Peyer's patch (tissue), 4 donors: ENCODE data around the gene TM4SF5. TPM values are rescaled to one million over a fixed set of nuclear protein-coding genes. Genes with fewer than 3 reads are reported as not detected.
A peak's percentile ranks its signal among the peaks of the same experiment; 100 is the strongest.

Experiments
- DNase-seq, 3 donors: peaks; one replicate each; pipeline ENCODE4 v3.0.0-alpha.2; 2017 to 2019
- H3K27ac ChIP-seq, 4 donors: fragments of 200-600 bp; sonication (generic); one replicate each; pipeline ENCODE4 v1.5.1; 2016 to 2019
- H3K27me3 ChIP-seq, 2 donors: fragments of 200-600 bp; sonication (generic); one replicate each; pipeline ENCODE4 v1.5.1; 2019
- H3K36me3 ChIP-seq, 3 donors: fragments of 200-600 bp; sonication (generic); one replicate each; pipeline ENCODE4 v1.5.1; 2016 to 2019
- H3K4me1 ChIP-seq, 4 donors: fragments of 200-600 bp; sonication (generic); one replicate each; pipeline ENCODE4 v1.5.1; 2016 to 2019
- H3K4me3 ChIP-seq, 4 donors: fragments of 200-600 bp; sonication (generic); 1 replicate in 3 of 4; 2 replicates in 1 of 4; pipeline ENCODE4 v1.5.1; 2016 to 2019; ENCODE audit warnings: mild to moderate bottlenecking in 1 of 4
- H3K9me3 ChIP-seq, 4 donors: fragments of 200-600 bp; sonication (generic); one replicate each; pipeline ENCODE4 v1.5.1; 2016 to 2019; ENCODE audit warnings: mild to moderate bottlenecking in 1 of 4
- POLR2A ChIP-seq, 2 donors: fragments of 450-650 bp; IDR thresholded peaks; one replicate each; pipeline ENCODE4 v1.5.1; 2017; ENCODE audit warnings: antibody characterized with exemption in 2 of 2, mild to moderate bottlenecking in 2 of 2, moderate library complexity in 2 of 2
- total RNA-seq, 4 donors: library from RNA; depleted of rRNA; stranded (reverse); fragments of >200 nt; gene quantifications; one replicate each; pipeline ENCODE4 v1.1.0, GENCODE V29; 2016
- TF ChIP-seq, protein P1 (sequence below), 6 experiments: fragments of 450-650 bp in 4 of 6; fragments of 200-600 bp in 2 of 6; sonication (generic) in 1 of 6; IDR thresholded peaks; one replicate each; pipeline ENCODE4 v1.5.1; 2017 to 2019; ENCODE audit warnings: antibody characterized with exemption in 6 of 6, mild to moderate bottlenecking in 3 of 6, moderate library complexity in 1 of 6

Gene TM4SF5
- total RNA-seq, 4 donors from 2014 or later: 75.3 to 171 (median 163) TPM; not detected in 1

DNA sequence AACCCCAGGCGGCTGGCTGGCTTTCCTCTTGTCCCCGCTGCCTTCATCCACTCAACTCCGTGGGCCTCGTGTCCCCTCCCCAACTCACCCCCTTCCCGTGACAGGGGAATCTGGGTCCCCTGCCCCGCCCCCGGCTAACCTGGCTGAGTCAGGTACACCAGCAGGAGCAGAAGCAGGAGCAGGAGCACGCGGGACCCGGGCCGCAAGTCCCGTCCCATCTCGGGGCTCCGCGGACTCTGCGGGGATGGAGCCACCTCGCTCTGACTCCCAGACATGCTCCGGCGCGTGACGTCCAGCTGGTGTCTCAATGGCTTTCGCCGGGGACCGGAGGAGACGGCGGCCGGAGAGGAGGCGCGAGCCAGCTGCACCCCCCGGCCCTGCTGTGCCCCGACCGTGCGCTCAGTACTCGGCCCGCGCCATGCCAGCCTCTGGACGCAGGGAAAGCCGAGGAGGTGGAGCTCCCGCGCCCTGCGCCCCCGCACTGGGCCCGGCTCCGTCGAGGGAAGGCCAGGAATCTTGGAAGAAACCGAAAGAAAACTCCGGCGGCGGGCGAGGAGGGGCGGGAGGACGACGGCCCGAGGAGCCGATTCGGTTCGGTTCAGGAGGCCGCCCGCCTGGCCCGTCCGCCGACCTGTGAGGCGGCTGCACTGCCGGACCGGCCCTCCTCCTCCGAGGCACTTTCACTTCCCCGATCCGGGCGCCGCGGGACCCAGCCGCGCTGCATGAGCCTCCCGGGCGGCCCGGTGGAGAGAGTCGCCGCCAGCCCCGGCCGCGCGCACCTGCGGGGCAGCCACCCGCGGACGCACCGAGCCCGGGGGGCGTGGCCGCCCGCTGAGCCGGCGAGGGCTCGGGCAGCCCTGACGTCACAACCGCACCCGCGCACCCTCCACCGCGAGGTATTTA, 32.3 kb upstream of the TM4SF5 start, which contains the start of the genes CXCL16 and ZMYND15:
CXCL16 (minus strand) TSS at position 807 of the 903 bp plus-strand sequence; CDS start at position 218, 589 bp downstream.
ZMYND15 (plus strand) TSS at position 712 of the 903 bp plus-strand sequence. CDS start 716 bp downstream, outside the sequence.
- Histone ChIP-seq H3K4me3 (peak within 1 kb of the TSS; percentile 55 to 83 (median 77)), H3K36me3 (peaks cover 0 to 9% (median 0%) of the 10 kb centered on the region in 3 donors), H3K4me1 (peaks cover 0 to 4% (median 0%) of the 10 kb centered on the region in 4 donors), H3K9me3 (no peaks in the 10 kb centered on the region), H3K27ac (peak within 1 kb of the TSS; percentile 61 to 83 (median 68)), H3K27me3 (no peaks in the 10 kb centered on the region)
- peak; percentile 41 to 59 for TF ChIP-seq POLR2A (IDR thresholded peaks at IDR 0.05)
- TF ChIP-seq, protein P1, sequence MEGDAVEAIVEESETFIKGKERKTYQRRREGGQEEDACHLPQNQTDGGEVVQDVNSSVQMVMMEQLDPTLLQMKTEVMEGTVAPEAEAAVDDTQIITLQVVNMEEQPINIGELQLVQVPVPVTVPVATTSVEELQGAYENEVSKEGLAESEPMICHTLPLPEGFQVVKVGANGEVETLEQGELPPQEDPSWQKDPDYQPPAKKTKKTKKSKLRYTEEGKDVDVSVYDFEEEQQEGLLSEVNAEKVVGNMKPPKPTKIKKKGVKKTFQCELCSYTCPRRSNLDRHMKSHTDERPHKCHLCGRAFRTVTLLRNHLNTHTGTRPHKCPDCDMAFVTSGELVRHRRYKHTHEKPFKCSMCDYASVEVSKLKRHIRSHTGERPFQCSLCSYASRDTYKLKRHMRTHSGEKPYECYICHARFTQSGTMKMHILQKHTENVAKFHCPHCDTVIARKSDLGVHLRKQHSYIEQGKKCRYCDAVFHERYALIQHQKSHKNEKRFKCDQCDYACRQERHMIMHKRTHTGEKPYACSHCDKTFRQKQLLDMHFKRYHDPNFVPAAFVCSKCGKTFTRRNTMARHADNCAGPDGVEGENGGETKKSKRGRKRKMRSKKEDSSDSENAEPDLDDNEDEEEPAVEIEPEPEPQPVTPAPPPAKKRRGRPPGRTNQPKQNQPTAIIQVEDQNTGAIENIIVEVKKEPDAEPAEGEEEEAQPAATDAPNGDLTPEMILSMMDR (IDR thresholded peaks at IDR 0.05): no peak
- peak; percentile 71 to 89 (median 85) for DNase-seq

DNA sequence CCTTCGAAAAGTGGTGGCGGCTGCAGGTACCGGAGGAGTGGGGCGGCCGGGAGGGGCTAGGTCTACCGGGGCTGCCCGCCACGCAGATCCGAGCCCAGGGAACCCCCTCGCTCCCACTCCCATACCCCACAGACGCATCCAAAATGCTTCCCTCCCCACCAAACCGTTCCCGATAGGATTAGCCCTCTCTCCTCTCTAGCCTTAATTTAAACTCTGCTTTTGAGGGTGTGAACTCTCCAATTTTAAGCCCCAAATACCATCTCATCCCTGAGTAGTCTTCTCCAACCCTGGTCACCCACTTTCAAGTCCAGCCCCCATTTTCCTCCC, 31.7 kb upstream of the TM4SF5 start:
- H3K4me1 ChIP-seq: peaks cover 0 to 5% (median 0%) of the 10 kb centered on the region in 4 donors
- no peaks in the 10 kb centered on the region for H3K9me3 ChIP-seq
- H3K27me3 ChIP-seq: no peaks in the 10 kb centered on the region
- H3K27ac ChIP-seq: peak overlapping the region in 3 of 4 donors; percentile 61 to 83 (median 66)
- peaks cover 0 to 2% (median 0%) of the 10 kb centered on the region in 3 donors for H3K36me3 ChIP-seq
- no peak for DNase-seq
- TF ChIP-seq, protein P1 (IDR thresholded peaks at IDR 0.05): no peak
- H3K4me3 ChIP-seq: peak overlapping the region; percentile 55 to 83 (median 77)

DNA sequence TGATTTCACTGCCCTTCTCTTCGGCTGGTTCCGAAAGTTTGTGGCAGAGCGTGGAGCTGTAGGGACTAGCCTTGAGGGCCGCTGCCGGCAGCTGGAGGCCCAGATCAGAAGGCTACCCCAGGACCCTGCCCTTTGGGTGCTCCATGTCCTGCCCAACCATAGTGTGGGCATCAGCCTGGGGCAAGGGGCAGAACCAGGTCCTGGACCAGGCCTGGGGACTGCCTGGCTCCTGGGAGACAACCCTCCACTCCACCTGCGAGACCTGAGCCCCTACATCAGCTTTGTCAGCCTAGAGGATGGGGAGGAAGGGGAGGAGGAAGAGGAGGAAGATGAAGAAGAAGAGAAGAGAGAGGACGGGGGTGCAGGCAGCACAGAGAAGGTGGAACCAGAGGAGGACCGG, 31.1 kb upstream of the TM4SF5 start:
- Histone ChIP-seq H3K4me1 (peaks cover 0 to 11% (median 0%) of the 10 kb centered on the region in 4 donors), H3K27ac (no peak overlapping the region), H3K9me3 (no peaks in the 10 kb centered on the region), H3K27me3 (peaks cover 0 to 1% of the 10 kb centered on the region in 2 donors), H3K36me3 (no peaks in the 10 kb centered on the region), H3K4me3 (no peak overlapping the region)
- no peak for DNase-seq
- TF ChIP-seq POLR2A (IDR thresholded peaks at IDR 0.05): no peak
- TF ChIP-seq, protein P1 (IDR thresholded peaks at IDR 0.05): no peak

DNA sequence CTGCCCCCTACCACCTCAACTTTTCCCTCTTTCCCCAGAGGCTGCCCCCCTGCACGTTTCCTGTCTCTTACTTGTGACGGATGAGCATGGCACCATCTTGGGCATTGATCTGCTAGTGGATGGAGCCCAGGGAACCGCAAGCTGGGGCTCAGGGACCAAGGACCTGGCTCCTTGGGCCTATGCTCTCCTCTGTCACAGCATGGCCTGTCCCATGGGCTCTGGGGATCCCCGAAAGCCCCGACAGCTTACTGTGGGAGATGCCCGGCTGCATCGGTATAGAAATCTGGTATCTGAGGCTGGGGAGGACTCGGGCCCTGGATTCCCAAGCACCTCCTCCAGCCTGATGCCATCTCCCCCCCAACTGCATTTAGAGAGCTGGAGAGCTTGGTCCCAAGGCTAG, 30.1 kb upstream of the TM4SF5 start:
- H3K36me3 ChIP-seq: no peaks in the 10 kb centered on the region
- TF ChIP-seq, protein P1 (IDR thresholded peaks at IDR 0.05): no peak
- H3K4me1 ChIP-seq: peaks cover 0 to 13% (median 0%) of the 10 kb centered on the region in 4 donors
- no peak overlapping the region for H3K27ac ChIP-seq
- H3K9me3 ChIP-seq: no peaks in the 10 kb centered on the region
- no peak overlapping the region for H3K4me3 ChIP-seq
- no peak for DNase-seq
- H3K27me3 ChIP-seq: peaks cover 0 to 3% of the 10 kb centered on the region in 2 donors

DNA sequence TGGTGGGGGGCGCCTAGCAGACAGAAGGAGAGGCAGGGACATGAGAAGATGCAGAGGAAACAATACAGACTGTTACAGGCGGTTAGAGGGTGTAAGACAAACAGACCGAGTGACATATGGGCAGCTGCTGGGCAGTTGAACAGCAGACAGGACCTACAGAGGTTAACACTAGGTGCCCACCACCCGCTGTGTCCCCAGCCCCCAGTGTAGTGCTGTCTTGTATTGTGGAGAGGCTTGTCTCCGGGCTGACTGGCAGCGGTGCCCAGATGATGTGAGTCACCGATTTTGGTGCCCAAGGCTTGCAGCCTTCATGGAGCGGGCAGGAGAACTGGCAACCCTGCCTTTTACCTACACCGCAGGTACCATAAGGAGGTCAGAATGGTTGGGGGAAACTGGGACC, 29.6 kb upstream of the TM4SF5 start:
- Histone ChIP-seq H3K36me3 (no peaks in the 10 kb centered on the region), H3K4me1 (peaks cover 0 to 13% (median 0%) of the 10 kb centered on the region in 4 donors), H3K27ac (no peak overlapping the region), H3K4me3 (no peak overlapping the region), H3K9me3 (no peaks in the 10 kb centered on the region), H3K27me3 (peaks cover 0 to 3% of the 10 kb centered on the region in 2 donors)
- DNase-seq: no peak
- TF ChIP-seq, protein P1 (IDR thresholded peaks at IDR 0.05): no peak
- no peak for TF ChIP-seq POLR2A (IDR thresholded peaks at IDR 0.05)
